Osteoblast (primary cell): Measurements from ENCODE around the gene KYAT1. TPM values are rescaled to one million over a fixed set of nuclear protein-coding genes. Genes with fewer than 3 reads are reported as not detected.
A peak's percentile ranks its signal among the peaks of the same experiment; 100 is the strongest.

Experiments used
- DNase-seq: peaks from one replicate; pipeline ENCODE4 v3.0.0; 2011; ENCODE audit warnings: low spot score, mixed read lengths; ENCODE audit not compliant: insufficient read length; ENCODE audit errors: missing footprints
- H2AFZ ChIP-seq: 2 replicates; pipeline ENCODE4 v1.6.0; 2011; ENCODE audit warnings: mild to moderate bottlenecking, low read length
- H3K27ac ChIP-seq: 2 replicates; pipeline ENCODE4 v1.5.1; 2011; ENCODE audit warnings: mild to moderate bottlenecking, low read depth, low read length, moderate library complexity
- H3K27me3 ChIP-seq: 2 replicates; pipeline ENCODE4 v1.6.0; 2012; ENCODE audit warnings: mild to moderate bottlenecking, control low read depth, inconsistent platforms, low read length, moderate library complexity; ENCODE audit not compliant: insufficient read depth
- H3K36me3 ChIP-seq: 2 replicates; pipeline ENCODE4 v1.5.1; 2011; ENCODE audit warnings: mild to moderate bottlenecking, low read length, control low read depth, moderate library complexity; ENCODE audit not compliant: insufficient read depth
- H3K4me1 ChIP-seq: 2 replicates; pipeline ENCODE4 v1.5.1; 2011; ENCODE audit warnings: mild to moderate bottlenecking, low read length, control low read depth, moderate library complexity; ENCODE audit not compliant: insufficient read depth
- H3K4me2 ChIP-seq: 2 replicates; pipeline ENCODE4 v1.6.0; 2011; ENCODE audit warnings: mild to moderate bottlenecking, low read length; ENCODE audit not compliant: insufficient read depth
- H3K4me3 ChIP-seq: fragments of 200-600 bp; sonication (generic); 3 replicates; pipeline ENCODE4 v1.5.1; 2012; ENCODE audit warnings: mild to moderate bottlenecking, low read length, inconsistent platforms; ENCODE audit not compliant: insufficient read depth
- H3K79me2 ChIP-seq: 2 replicates; pipeline ENCODE4 v1.6.0; 2012; ENCODE audit warnings: mild to moderate bottlenecking, low read length, control low read depth, inconsistent platforms; ENCODE audit not compliant: insufficient read depth
- H3K9me3 ChIP-seq: 2 replicates; pipeline ENCODE4 v1.5.1; 2011; ENCODE audit warnings: low read depth, low read length, control low read depth
- H4K20me1 ChIP-seq: 2 replicates; pipeline ENCODE4 v1.6.0; 2012; ENCODE audit warnings: mild to moderate bottlenecking, low read length, control low read depth; ENCODE audit not compliant: insufficient read depth
- CTCF ChIP-seq: IDR thresholded peaks from 2 replicates; pipeline ENCODE4 v1.5.1; 2011; ENCODE audit warnings: mild to moderate bottlenecking, low read depth, low read length, moderate library complexity; ENCODE audit errors: extremely low read depth
- total RNA-seq: library from RNA; depleted of rRNA; stranded (reverse); fragments of >200 nt; gene quantifications from 2 replicates; pipeline ENCODE4 v1.2.3, GENCODE V29; 2012

Gene KYAT1
- total RNA-seq, 1 donor = 3.3 TPM

GRCh38 chr9:128818099-128818838, 63.5 kb downstream of the KYAT1 start, which contains the start of gene ENDOG:
TSS of gene ENDOG (plus strand) at chr9:128818500. CDS start at chr9:128818685, 185 bp downstream.
- TF ChIP-seq CTCF = peak; percentile 93
- Histone ChIP-seq H3K27me3 (no peaks in the 10 kb centered on the region), H3K79me2 (no peaks in the 10 kb centered on the region), H3K4me1 (peaks cover 8% of the 10 kb centered on the region), H3K4me2 (peak within 1 kb of the TSS; percentile 96), H4K20me1 (peaks cover 5% of the 10 kb centered on the region), H3K27ac (peak within 1 kb of the TSS; percentile 66), H3K36me3 (peaks cover 20% of the 10 kb centered on the region), H2AFZ (peak within 1 kb of the TSS; percentile 96), H3K4me3 (peak within 1 kb of the TSS; percentile 83), H3K9me3 (no peaks in the 10 kb centered on the region)
- DNase-seq = peak; percentile 100

- no peaks in the 10 kb centered on the region for H3K27me3 ChIP-seq
- no peak overlapping the region for H3K27ac ChIP-seq
- no peak for DNase-seq
- no peak for TF ChIP-seq CTCF
- H3K9me3 ChIP-seq = no peaks in the 10 kb centered on the region
- no peak overlapping the region for H3K4me3 ChIP-seq
- H2AFZ ChIP-seq = no peak overlapping the region
- no peak overlapping the region for H3K4me2 ChIP-seq
- H3K36me3 ChIP-seq = peaks cover 10% of the 10 kb centered on the region
- no peaks in the 10 kb centered on the region for H4K20me1 ChIP-seq
- H3K79me2 ChIP-seq = no peaks in the 10 kb centered on the region
- H3K4me1 ChIP-seq = no peaks in the 10 kb centered on the region
Observed at GRCh38 chr9:128810873-128811272, 70.9 kb downstream of the KYAT1 start.

DNA sequence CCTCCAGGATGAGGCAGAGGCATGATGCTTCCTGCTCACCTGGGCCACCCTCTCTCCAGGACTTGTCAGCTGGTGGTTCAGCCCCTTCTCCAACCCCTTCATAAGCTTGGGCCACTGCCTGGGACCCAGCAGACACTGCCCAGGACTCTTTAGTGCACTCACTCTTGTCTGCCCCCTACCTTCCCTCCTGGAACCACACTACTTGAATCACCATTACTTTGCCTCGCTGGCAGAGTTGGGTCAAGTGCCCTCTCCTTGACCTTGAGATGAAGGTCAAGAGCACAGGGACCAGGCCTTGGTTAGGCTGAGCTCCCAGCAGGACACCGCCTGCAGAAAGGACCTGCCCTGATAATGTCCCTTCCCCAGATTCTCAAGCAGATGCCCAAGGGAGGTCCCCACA, 71.9 kb downstream of the KYAT1 start:
- H3K27ac ChIP-seq = no peak overlapping the region
- TF ChIP-seq CTCF = no peak
- no peak overlapping the region for H3K4me3 ChIP-seq
- no peaks in the 10 kb centered on the region for H4K20me1 ChIP-seq
- H3K9me3 ChIP-seq = no peaks in the 10 kb centered on the region
- H3K36me3 ChIP-seq = peaks cover 16% of the 10 kb centered on the region
- no peak overlapping the region for H3K4me2 ChIP-seq
- H2AFZ ChIP-seq = no peak overlapping the region
- H3K4me1 ChIP-seq = no peaks in the 10 kb centered on the region
- no peaks in the 10 kb centered on the region for H3K27me3 ChIP-seq
- no peak for DNase-seq
- no peaks in the 10 kb centered on the region for H3K79me2 ChIP-seq

DNA sequence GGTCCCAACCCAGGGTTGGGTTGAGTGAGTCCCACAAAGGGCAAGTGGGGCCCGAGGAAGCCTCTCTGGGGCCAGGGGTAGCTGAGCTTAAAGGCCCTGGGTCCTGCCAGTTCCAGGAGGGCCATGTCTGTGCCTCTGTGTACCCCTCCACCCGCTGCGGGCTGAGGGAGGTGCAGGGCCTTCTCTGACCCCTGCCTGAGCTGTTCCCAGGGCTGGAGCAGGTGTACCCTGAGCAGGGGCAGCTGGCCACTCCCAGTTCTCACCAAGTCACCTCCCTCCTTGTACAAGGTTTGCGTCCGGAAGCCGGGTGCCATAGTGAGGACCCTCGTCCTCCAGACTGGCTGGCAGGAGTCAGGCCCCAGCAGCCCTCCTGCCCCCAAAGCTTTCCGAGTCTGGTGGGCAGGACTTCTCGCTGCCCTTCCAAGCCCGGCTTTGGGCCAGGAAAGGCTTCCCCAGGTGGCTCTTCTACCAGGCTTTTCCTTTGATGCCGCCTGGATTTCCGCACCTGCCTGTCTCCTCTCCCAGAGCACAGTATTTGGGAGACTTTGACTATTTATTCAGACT, 72.6 kb downstream of the KYAT1 start:
- H3K4me1 ChIP-seq = no peaks in the 10 kb centered on the region
- no peak overlapping the region for H2AFZ ChIP-seq
- no peak overlapping the region for H3K4me3 ChIP-seq
- H3K9me3 ChIP-seq = no peaks in the 10 kb centered on the region
- H3K36me3 ChIP-seq = peaks cover 17% of the 10 kb centered on the region
- no peak for DNase-seq
- H4K20me1 ChIP-seq = no peaks in the 10 kb centered on the region
- H3K4me2 ChIP-seq = no peak overlapping the region
- TF ChIP-seq CTCF = no peak
- no peaks in the 10 kb centered on the region for H3K27me3 ChIP-seq
- no peaks in the 10 kb centered on the region for H3K79me2 ChIP-seq
- H3K27ac ChIP-seq = no peak overlapping the region
